Measurements from ENCODE around the gene ZRANB1. TPM values are rescaled to one million over a fixed set of nuclear protein-coding genes. Genes with fewer than 3 reads are reported as not detected.

ZRANB1 gene
- total RNA-seq, 1 donor from 2014 or later, result 24.7 TPM

DNA sequence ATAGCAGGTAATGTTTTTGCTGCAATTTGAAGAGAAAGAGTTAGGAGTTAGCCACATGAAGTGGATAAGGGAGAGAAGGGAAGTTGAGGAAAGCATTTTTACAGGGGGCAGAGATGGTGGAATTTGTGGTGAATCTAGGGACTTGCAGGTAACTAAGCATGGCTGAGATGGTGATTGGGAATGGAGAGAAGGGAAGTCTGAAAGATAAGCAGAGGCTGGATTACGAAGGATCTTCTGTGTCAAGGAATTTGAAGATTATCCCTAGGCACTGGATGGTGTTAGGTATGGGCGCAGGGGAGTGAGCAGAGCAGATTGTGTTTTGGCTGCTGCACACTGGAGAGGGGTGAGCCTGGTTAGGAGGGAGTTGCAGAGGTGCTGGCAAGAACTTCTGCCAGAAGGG lies 25.3 kb downstream of the ZRANB1 start:
- Mint-ChIP-seq H3K27me3 (ENCODE audit: low read depth) (no peaks in the 10 kb centered on the region), H3K36me3 (ENCODE audit: low read depth) (peaks cover 6% of the 10 kb centered on the region), H3K4me1 (ENCODE audit: low read depth) (peaks cover 54% of the 10 kb centered on the region), H3K9me3 (ENCODE audit: low read depth) (no peaks in the 10 kb centered on the region), H3K4me3 (ENCODE audit: unreplicated experiment) (no peak overlapping the region), H3K27ac (ENCODE audit: unreplicated experiment) (peak overlapping the region; percentile 49)
- DNase-seq (ENCODE audit: low spot score), result no peak
- TF ChIP-seq, protein P1, sequence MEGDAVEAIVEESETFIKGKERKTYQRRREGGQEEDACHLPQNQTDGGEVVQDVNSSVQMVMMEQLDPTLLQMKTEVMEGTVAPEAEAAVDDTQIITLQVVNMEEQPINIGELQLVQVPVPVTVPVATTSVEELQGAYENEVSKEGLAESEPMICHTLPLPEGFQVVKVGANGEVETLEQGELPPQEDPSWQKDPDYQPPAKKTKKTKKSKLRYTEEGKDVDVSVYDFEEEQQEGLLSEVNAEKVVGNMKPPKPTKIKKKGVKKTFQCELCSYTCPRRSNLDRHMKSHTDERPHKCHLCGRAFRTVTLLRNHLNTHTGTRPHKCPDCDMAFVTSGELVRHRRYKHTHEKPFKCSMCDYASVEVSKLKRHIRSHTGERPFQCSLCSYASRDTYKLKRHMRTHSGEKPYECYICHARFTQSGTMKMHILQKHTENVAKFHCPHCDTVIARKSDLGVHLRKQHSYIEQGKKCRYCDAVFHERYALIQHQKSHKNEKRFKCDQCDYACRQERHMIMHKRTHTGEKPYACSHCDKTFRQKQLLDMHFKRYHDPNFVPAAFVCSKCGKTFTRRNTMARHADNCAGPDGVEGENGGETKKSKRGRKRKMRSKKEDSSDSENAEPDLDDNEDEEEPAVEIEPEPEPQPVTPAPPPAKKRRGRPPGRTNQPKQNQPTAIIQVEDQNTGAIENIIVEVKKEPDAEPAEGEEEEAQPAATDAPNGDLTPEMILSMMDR (IDR thresholded peaks at IDR 0.05), result no peak

DNA sequence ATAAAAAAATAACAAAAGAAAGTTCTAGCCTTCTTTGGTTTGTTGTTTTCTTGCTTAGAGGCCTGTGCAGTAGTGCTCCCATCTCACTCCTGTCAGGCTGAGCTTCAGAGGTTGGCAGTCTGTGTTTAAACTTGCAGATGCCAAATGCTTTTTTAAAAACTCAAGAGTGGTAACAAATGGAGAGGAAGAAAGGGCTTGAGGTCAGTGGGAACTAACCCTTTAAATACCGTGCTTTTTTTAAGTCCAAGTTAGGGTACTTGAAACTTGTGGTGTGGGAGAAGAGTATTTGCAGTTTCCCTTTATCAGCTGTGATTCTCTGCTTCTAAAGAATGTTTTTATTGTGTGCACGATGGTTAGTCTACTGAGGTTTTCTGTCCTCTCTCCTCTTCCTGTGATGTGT lies 29.4 kb downstream of the ZRANB1 start:
- H3K9me3 Mint-ChIP-seq (ENCODE audit: low read depth), result no peaks in the 10 kb centered on the region
- no peak for DNase-seq (ENCODE audit: low spot score)
- H3K27me3 Mint-ChIP-seq (ENCODE audit: low read depth), result no peaks in the 10 kb centered on the region
- H3K4me3 Mint-ChIP-seq (ENCODE audit: unreplicated experiment), result no peak overlapping the region
- H3K27ac Mint-ChIP-seq (ENCODE audit: unreplicated experiment), result peak overlapping the region; percentile 82
- peaks cover 19% of the 10 kb centered on the region for H3K36me3 Mint-ChIP-seq (ENCODE audit: low read depth)
- TF ChIP-seq, protein P1 (IDR thresholded peaks at IDR 0.05), result no peak
- H3K4me1 Mint-ChIP-seq (ENCODE audit: low read depth), result peaks cover 44% of the 10 kb centered on the region

DNA sequence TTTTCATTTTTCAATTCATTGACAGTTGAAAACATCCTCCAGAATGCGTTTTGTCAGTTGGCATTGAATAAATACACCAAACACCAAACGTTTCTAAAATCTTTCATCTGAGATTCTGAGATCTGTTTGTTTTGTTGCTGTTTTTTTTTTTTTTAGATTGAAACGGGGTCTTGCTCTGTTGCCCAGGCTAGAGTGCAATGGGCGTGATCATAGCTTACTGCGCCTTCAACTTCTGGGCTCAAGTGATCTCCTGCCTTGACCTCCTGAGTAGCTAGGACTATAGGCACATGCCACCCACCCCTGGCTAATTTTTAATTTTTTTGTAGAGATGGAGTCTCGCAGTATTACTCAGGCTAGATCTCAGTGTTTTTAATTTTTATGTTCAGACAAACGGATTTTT lies 30.7 kb downstream of the ZRANB1 start:
- no peak for DNase-seq (ENCODE audit: low spot score)
- H3K36me3 Mint-ChIP-seq (ENCODE audit: low read depth), result peaks cover 13% of the 10 kb centered on the region
- H3K27me3 Mint-ChIP-seq (ENCODE audit: low read depth), result no peaks in the 10 kb centered on the region
- H3K4me1 Mint-ChIP-seq (ENCODE audit: low read depth), result peaks cover 35% of the 10 kb centered on the region
- TF ChIP-seq, protein P1 (IDR thresholded peaks at IDR 0.05), result no peak
- H3K27ac Mint-ChIP-seq (ENCODE audit: unreplicated experiment), result no peak overlapping the region
- no peaks in the 10 kb centered on the region for H3K9me3 Mint-ChIP-seq (ENCODE audit: low read depth)
- H3K4me3 Mint-ChIP-seq (ENCODE audit: unreplicated experiment), result no peak overlapping the region

DNA sequence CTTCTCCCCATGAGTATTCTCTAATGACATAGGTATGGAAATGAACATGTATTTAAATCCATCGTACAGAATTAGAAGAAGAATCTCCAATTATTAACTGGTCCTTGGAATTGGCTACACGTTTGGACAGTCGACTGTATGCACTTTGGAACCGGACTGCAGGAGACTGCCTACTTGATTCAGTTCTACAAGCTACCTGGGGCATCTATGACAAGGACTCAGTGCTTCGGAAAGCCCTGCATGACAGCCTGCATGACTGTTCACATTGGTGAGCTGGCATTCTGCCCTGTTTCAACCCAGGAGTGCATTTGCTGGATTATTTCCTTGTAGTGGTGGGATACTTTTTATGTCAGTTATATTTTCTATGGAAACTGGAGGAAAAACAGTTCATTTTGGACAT lies 32.2 kb downstream of the ZRANB1 start:
- TF ChIP-seq, protein P1 (IDR thresholded peaks at IDR 0.05), result no peak
- Mint-ChIP-seq H3K27ac (ENCODE audit: unreplicated experiment) (no peak overlapping the region), H3K4me1 (ENCODE audit: low read depth) (peaks cover 37% of the 10 kb centered on the region), H3K27me3 (ENCODE audit: low read depth) (no peaks in the 10 kb centered on the region), H3K9me3 (ENCODE audit: low read depth) (no peaks in the 10 kb centered on the region), H3K4me3 (ENCODE audit: unreplicated experiment) (no peak overlapping the region), H3K36me3 (ENCODE audit: low read depth) (peaks cover 14% of the 10 kb centered on the region)
- DNase-seq (ENCODE audit: low spot score), result no peak

DNA sequence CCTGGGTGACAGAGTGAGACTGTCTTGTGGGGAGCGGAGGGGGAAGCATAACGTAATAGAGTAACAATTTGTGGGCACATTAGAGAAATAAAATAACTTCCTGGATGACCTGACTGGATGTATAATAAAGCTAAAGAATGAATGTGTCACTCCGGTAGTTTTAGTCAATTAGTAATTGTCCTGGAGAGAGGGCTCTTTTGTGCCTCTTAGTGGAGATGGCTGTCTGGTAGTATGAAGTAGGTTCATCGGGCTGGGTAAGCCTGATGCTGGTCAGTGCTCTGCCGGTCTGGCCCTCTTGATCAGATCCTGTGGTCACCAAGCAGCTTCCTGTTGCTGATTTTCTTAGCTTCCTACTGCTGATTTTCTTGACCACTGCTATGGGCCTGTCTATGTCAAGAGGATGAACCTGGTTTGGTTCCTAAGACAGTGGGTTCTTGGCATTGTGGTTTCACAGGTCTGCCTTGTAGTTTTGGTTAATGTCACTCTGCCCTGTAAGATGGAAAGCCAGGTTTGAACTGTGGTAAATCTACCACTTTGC lies 34.1 kb downstream of the ZRANB1 start:
- Mint-ChIP-seq H3K27ac (ENCODE audit: unreplicated experiment) (no peak overlapping the region), H3K9me3 (ENCODE audit: low read depth) (no peaks in the 10 kb centered on the region), H3K4me3 (ENCODE audit: unreplicated experiment) (no peak overlapping the region), H3K36me3 (ENCODE audit: low read depth) (peaks cover 19% of the 10 kb centered on the region), H3K27me3 (ENCODE audit: low read depth) (no peaks in the 10 kb centered on the region), H3K4me1 (ENCODE audit: low read depth) (peaks cover 27% of the 10 kb centered on the region)
- TF ChIP-seq, protein P1 (IDR thresholded peaks at IDR 0.05), result no peak
- no peak for DNase-seq (ENCODE audit: low spot score)

Measured in chondrocyte (in vitro differentiated cells).